A549 treated with dexamethasone at 1 μM for 4 hours (cell line): ENCODE results near the gene CHORDC1. TPM values are rescaled to one million over a fixed set of nuclear protein-coding genes. Genes with fewer than 3 reads are reported as not detected.

Source experiments
- total RNA-seq: library from RNA; stranded (reverse); fragments of 200-300 nt; extraction: Qiagen RNA extraction; gene quantifications from 5 replicates; pipeline ENCODE4 v1.2.3, GENCODE V29; 2022

The CHORDC1 gene
- 66.0 to 87.6 TPM (median 80.4 TPM) in 5 replicates for total RNA-seq

DNA sequence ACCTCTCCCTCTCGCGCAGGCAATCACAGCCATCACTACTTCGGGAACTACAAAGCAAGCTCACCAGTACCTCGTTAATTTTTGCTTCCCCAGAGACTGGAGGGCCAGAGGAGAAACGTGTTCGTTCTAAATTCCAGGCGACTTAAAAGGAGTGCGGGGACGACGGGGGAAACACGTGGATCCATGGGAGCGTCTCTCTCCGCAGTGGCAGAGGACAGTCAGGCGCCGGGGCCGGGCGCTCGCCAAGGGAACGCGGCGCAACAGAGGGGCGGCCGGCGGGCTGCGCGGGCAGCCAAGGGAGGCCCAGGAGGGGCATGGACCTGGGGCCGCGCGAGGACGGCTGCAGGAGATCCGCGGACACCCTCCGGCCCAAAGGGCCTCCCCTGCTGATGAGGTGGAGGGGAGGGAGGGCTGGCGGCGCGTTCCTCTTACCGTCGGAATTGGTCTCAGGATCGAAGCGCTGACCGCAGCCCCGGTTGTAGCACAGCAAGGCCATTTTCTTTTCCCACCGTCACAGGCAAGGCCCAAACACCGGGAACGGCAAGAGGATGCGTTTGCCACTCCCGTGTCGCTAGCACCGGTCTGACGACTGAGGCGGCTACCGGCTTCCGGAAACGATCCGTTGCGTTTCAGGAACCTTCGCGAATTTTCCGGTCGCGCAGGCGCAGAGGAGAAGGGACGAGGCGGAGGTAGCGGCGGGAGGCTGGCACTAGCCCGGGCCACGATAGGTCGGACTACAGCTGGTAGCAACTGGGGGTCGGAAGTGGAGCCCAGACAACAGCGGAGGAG, at the start of gene CHORDC1:
Gene CHORDC1, minus strand, starts transcription at position 591 of the 789 bp plus-strand sequence. Its CDS starts 95 bp downstream, at position 496.

Other genes with a start within 250 kb of the CHORDC1 start
- gene TRIM49C, start 191.9 kb downstream of the CHORDC1 start, total RNA-seq = 0.05 to 0.07 TPM in 2 of 5 replicates, not detected in the others
- not detected in 5 replicates for gene UBTFL1, start 137.1 kb downstream of the CHORDC1 start, total RNA-seq
- gene NAALAD2, start 88.4 kb downstream of the CHORDC1 start, total RNA-seq = not detected in 5 replicates